ENCODE results near the gene OR52E6.

OR52E6 gene

GRCh38 chr11:5809122-5809519 is 32.6 kb downstream of the OR52E6 start:
- H3K4me1 ChIP-seq, result peaks cover 0 to 17% (median 9%) of the 10 kb centered on the region in 10 experiments; a peak in 15 of 20 replicates
- H3K4me3 ChIP-seq, result peak overlapping the region; percentile 67 to 85 (median 74)
- TF ChIP-seq Cebpa-rat (IDR thresholded peaks at IDR 0.05), result no peak
- no peaks in the 10 kb centered on the region for H4K20me1 ChIP-seq
- no peaks in the 10 kb centered on the region for H3K36me3 ChIP-seq
- H3K27me3 ChIP-seq, result no peaks in the 10 kb centered on the region; a peak in 1 of 22 replicates
- peaks cover 7 to 13% (median 9%) of the 10 kb centered on the region in 11 experiments for H3K9me3 ChIP-seq (replicated peaks in 1 of 11)
- H3K4me2 ChIP-seq, result peak overlapping the region; percentile 73 to 95 (median 90)
- H3K27ac ChIP-seq, result peak overlapping the region in 8 of 11 experiments; percentile 13 to 69 (median 52); a peak in 13 of 22 replicates
- H3K9ac ChIP-seq, result peak overlapping the region; percentile 64 to 79 (median 74)

- Histone ChIP-seq H3K27me3 (no peaks in the 10 kb centered on the region; a peak in 1 of 22 replicates), H3K4me1 (peaks cover 0 to 17% (median 9%) of the 10 kb centered on the region in 10 experiments; a peak in 15 of 20 replicates), H3K36me3 (no peaks in the 10 kb centered on the region), H3K9ac (peak within 1 kb of the TSS; percentile 64 to 79 (median 74)), H3K27ac (peak within 1 kb of the TSS in 8 of 11 experiments; percentile 13 to 69 (median 52); a peak in 13 of 22 replicates), H3K4me2 (peak within 1 kb of the TSS; percentile 73 to 95 (median 90)), H3K9me3 (replicated peaks in 1 of 11) (peaks cover 12 to 18% (median 14%) of the 10 kb centered on the region in 11 experiments), H3K4me3 (peak within 1 kb of the TSS; percentile 67 to 85 (median 74)), H4K20me1 (no peaks in the 10 kb centered on the region)
- TF ChIP-seq Cebpa-rat (IDR thresholded peaks at IDR 0.05), result no peak
Observed at GRCh38 chr11:5808500-5809121, 33.1 kb downstream of the OR52E6 start, which contains the start of gene OR52N2. TSS of gene OR52N2 (plus strand) at chr11:5808924. CDS start at chr11:5820336, 11,412 bp downstream.

- no peak overlapping the region for H3K4me2 ChIP-seq
- H3K27me3 ChIP-seq, result no peaks in the 10 kb centered on the region; a peak in 1 of 22 replicates
- peaks cover 19 to 23% (median 20%) of the 10 kb centered on the region in 11 experiments for H3K9me3 ChIP-seq (replicated peaks in 1 of 11)
- H3K4me3 ChIP-seq, result no peak overlapping the region
- no peak for TF ChIP-seq Cebpa-rat (IDR thresholded peaks at IDR 0.05)
- no peaks in the 10 kb centered on the region for H3K36me3 ChIP-seq
- no peak overlapping the region for H3K27ac ChIP-seq
- H3K9ac ChIP-seq, result no peak overlapping the region
- H3K4me1 ChIP-seq, result peaks cover 0 to 17% (median 9%) of the 10 kb centered on the region in 10 experiments; a peak in 15 of 20 replicates
- no peaks in the 10 kb centered on the region for H4K20me1 ChIP-seq
Observed at GRCh38 chr11:5807580-5807979, 34.1 kb downstream of the OR52E6 start.

GRCh38 chr11:5803982-5804381 is 37.7 kb downstream of the OR52E6 start:
- H3K9me3 ChIP-seq (replicated peaks in 1 of 11), result peaks cover 19 to 23% (median 20%) of the 10 kb centered on the region in 11 experiments
- H3K4me2 ChIP-seq, result no peak overlapping the region
- H3K4me1 ChIP-seq, result peaks cover 0 to 15% (median 7%) of the 10 kb centered on the region in 10 experiments; a peak in 11 of 20 replicates
- H3K4me3 ChIP-seq, result no peak overlapping the region
- no peak for TF ChIP-seq Cebpa-rat (IDR thresholded peaks at IDR 0.05)
- H3K36me3 ChIP-seq, result no peaks in the 10 kb centered on the region
- H4K20me1 ChIP-seq, result no peaks in the 10 kb centered on the region
- H3K27me3 ChIP-seq, result no peaks in the 10 kb centered on the region
- H3K27ac ChIP-seq, result no peak overlapping the region
- no peak overlapping the region for H3K9ac ChIP-seq

- Histone ChIP-seq H3K9me3 (replicated peaks in 1 of 11) (0 out of 22 replicates have a peak, but pooled peaks cover 0 to 7% (median 0%) of the 10 kb centered on the region in 11 experiments), H3K4me3 (no peak overlapping the region), H3K27me3 (no peaks in the 10 kb centered on the region), H3K9ac (no peak overlapping the region), H3K36me3 (no peaks in the 10 kb centered on the region), H4K20me1 (no peaks in the 10 kb centered on the region), H3K27ac (no peak overlapping the region), H3K4me1 (peaks cover 0 to 10% (median 3%) of the 10 kb centered on the region in 10 experiments; a peak in 9 of 20 replicates), H3K4me2 (no peak overlapping the region)
- no peak for TF ChIP-seq Cebpa-rat (IDR thresholded peaks at IDR 0.05)
Observed at GRCh38 chr11:5796541-5796940, 45.2 kb downstream of the OR52E6 start.

GRCh38 chr11:5791165-5791564 is 50.5 kb downstream of the OR52E6 start, which contains the start of gene OR52N1:
TSS of gene OR52N1 (minus strand) at chr11:5791265. CDS start at chr11:5788816, 2,449 bp downstream.
- H3K4me2 ChIP-seq, result no peak within 1 kb of the TSS
- no peaks in the 10 kb centered on the region for H3K27me3 ChIP-seq
- no peaks in the 10 kb centered on the region for H3K4me1 ChIP-seq
- no peak within 1 kb of the TSS for H3K9ac ChIP-seq
- H4K20me1 ChIP-seq, result no peaks in the 10 kb centered on the region
- H3K27ac ChIP-seq, result no peak within 1 kb of the TSS
- H3K9me3 ChIP-seq (replicated peaks in 1 of 11), result 0 out of 22 replicates have a peak, but pooled peaks cover 0 to 7% (median 0%) of the 10 kb centered on the region in 11 experiments
- no peak within 1 kb of the TSS for H3K4me3 ChIP-seq
- no peak for TF ChIP-seq Cebpa-rat (IDR thresholded peaks at IDR 0.05)
- H3K36me3 ChIP-seq, result no peaks in the 10 kb centered on the region

All from BLaER1 treated with 17β-estradiol and CSF1 and Interleukin-3, amounts not matched to agents 10 nM and 100 nM (cell line).